ENCODE data around the gene NCBP3. TPM values are rescaled to one million over a fixed set of nuclear protein-coding genes. Genes with fewer than 3 reads are reported as not detected.

Gene NCBP3
- total RNA-seq, 2 experiments from 2014 or later, result 24.5 to 45.7 TPM

GRCh38 chr17:3834811-3835210, 11.2 kb downstream of the NCBP3 start:
- Histone ChIP-seq H3K27ac (ENCODE audit: low read depth, low read length, poor library complexity, severe bottlenecking) (no peak overlapping the region), H3K9me2 (ENCODE audit: insufficient read depth, low read length) (no peaks in the 10 kb centered on the region), H4K20me1 (ENCODE audit: insufficient read depth, low read length) (no peaks in the 10 kb centered on the region), H3K36me3 (ENCODE audit: insufficient read depth, low read length) (peaks cover 65% of the 10 kb centered on the region), H3K79me2 (ENCODE audit: insufficient read depth, low read depth, low read length) (no peaks in the 10 kb centered on the region), H3K9me3 (ENCODE audit: low read length) (no peaks in the 10 kb centered on the region), H2AFZ (ENCODE audit: low read length) (no peak overlapping the region), H3K4me2 (ENCODE audit: low read length) (no peak overlapping the region), H3K4me1 (ENCODE audit: insufficient read depth, low read length, poor library complexity, severe bottlenecking) (no peaks in the 10 kb centered on the region), H3K4me3 (ENCODE audit: low read depth, low read length, poor library complexity, severe bottlenecking) (no peak overlapping the region)
- ChIA-PET POLR2A (no interaction called here), CTCF (ENCODE audit: unreplicated experiment) (no interaction called here)
- BruUV-seq (replicated peaks), result no TSS peak
- TF ChIP-seq CTCF (conservative IDR thresholded peaks at IDR 0.05; ENCODE audit: low read length), result no peak
- TF ChIP-seq EZH2phosphoT487 (IDR thresholded peaks at IDR 0.05; ENCODE audit: borderline replicate concordance, low read depth, low read length), result no peak
- intact Hi-C loops (cut with micrococcal nuclease; ENCODE audit: unreplicated experiment), result no loop called here
- no peak for DNase-seq (ENCODE audit: low spot score)

- H3K4me2 ChIP-seq (ENCODE audit: low read length), result no peak overlapping the region
- POLR2A ChIA-PET, result interaction anchor here (0.6 kb wide), 1 partner anchor 164 kb away, joined by 6 read pairs; no protein-coding TSS in a partner anchor
- no TSS peak for BruUV-seq (replicated peaks)
- intact Hi-C loops (cut with micrococcal nuclease; ENCODE audit: unreplicated experiment), result no loop called here
- TF ChIP-seq EZH2phosphoT487 (IDR thresholded peaks at IDR 0.05; ENCODE audit: borderline replicate concordance, low read depth, low read length) (no peak), CTCF (conservative IDR thresholded peaks at IDR 0.05; ENCODE audit: low read length) (no peak)
- no peak overlapping the region for H2AFZ ChIP-seq (ENCODE audit: low read length)
- peaks cover 70% of the 10 kb centered on the region for H3K36me3 ChIP-seq (ENCODE audit: insufficient read depth, low read length)
- H3K4me1 ChIP-seq (ENCODE audit: insufficient read depth, low read length, poor library complexity, severe bottlenecking), result no peaks in the 10 kb centered on the region
- no peak for DNase-seq (ENCODE audit: low spot score)
- no peak overlapping the region for H3K27ac ChIP-seq (ENCODE audit: low read depth, low read length, poor library complexity, severe bottlenecking)
- H3K79me2 ChIP-seq (ENCODE audit: insufficient read depth, low read depth, low read length), result no peaks in the 10 kb centered on the region
- H3K9me2 ChIP-seq (ENCODE audit: insufficient read depth, low read length), result no peaks in the 10 kb centered on the region
- CTCF ChIA-PET (ENCODE audit: unreplicated experiment), result interaction anchor here (1.1 to 1.5 kb wide), 2 partner anchors 90 to 91 kb away, joined by 3 to 4 read pairs; no protein-coding TSS in a partner anchor
- H3K9me3 ChIP-seq (ENCODE audit: low read length), result no peaks in the 10 kb centered on the region
- H4K20me1 ChIP-seq (ENCODE audit: insufficient read depth, low read length), result no peaks in the 10 kb centered on the region
- no peak overlapping the region for H3K4me3 ChIP-seq (ENCODE audit: low read depth, low read length, poor library complexity, severe bottlenecking)
These were observed 17.2 kb downstream of the NCBP3 start for GRCh38 chr17:3828852-3829232.

- no TSS peak for BruUV-seq (replicated peaks)
- peaks cover 70% of the 10 kb centered on the region for H3K36me3 ChIP-seq (ENCODE audit: insufficient read depth, low read length)
These were observed 17.7 kb downstream of the NCBP3 start for GRCh38 chr17:3828151-3828851.

More at GRCh38 chr17:3828151-3828851, 17.7 kb downstream of the NCBP3 start:
- DNase-seq (ENCODE audit: low spot score), result no peak
- Histone ChIP-seq H3K27ac (ENCODE audit: low read depth, low read length, poor library complexity, severe bottlenecking) (no peak overlapping the region), H4K20me1 (ENCODE audit: insufficient read depth, low read length) (no peaks in the 10 kb centered on the region), H3K4me2 (ENCODE audit: low read length) (no peak overlapping the region), H2AFZ (ENCODE audit: low read length) (no peak overlapping the region), H3K9me2 (ENCODE audit: insufficient read depth, low read length) (no peaks in the 10 kb centered on the region), H3K79me2 (ENCODE audit: insufficient read depth, low read depth, low read length) (no peaks in the 10 kb centered on the region), H3K4me1 (ENCODE audit: insufficient read depth, low read length, poor library complexity, severe bottlenecking) (no peaks in the 10 kb centered on the region), H3K4me3 (ENCODE audit: low read depth, low read length, poor library complexity, severe bottlenecking) (no peak overlapping the region), H3K9me3 (ENCODE audit: low read length) (no peaks in the 10 kb centered on the region)
- POLR2A ChIA-PET, result interaction anchor here (0.6 kb wide), 1 partner anchor 165 kb away, joined by 6 read pairs; no protein-coding TSS in a partner anchor
- TF ChIP-seq EZH2phosphoT487 (IDR thresholded peaks at IDR 0.05; ENCODE audit: borderline replicate concordance, low read depth, low read length) (no peak), CTCF (conservative IDR thresholded peaks at IDR 0.05; ENCODE audit: low read length) (no peak)
- CTCF ChIA-PET (ENCODE audit: unreplicated experiment), result interaction anchor here (1.1 to 1.5 kb wide), 2 partner anchors 90 to 91 kb away, joined by 3 to 4 read pairs; no protein-coding TSS in a partner anchor
- intact Hi-C loops (cut with micrococcal nuclease; ENCODE audit: unreplicated experiment), result no loop called here
